ENCODE measurements around the gene SNRK.

The SNRK gene

DNA sequence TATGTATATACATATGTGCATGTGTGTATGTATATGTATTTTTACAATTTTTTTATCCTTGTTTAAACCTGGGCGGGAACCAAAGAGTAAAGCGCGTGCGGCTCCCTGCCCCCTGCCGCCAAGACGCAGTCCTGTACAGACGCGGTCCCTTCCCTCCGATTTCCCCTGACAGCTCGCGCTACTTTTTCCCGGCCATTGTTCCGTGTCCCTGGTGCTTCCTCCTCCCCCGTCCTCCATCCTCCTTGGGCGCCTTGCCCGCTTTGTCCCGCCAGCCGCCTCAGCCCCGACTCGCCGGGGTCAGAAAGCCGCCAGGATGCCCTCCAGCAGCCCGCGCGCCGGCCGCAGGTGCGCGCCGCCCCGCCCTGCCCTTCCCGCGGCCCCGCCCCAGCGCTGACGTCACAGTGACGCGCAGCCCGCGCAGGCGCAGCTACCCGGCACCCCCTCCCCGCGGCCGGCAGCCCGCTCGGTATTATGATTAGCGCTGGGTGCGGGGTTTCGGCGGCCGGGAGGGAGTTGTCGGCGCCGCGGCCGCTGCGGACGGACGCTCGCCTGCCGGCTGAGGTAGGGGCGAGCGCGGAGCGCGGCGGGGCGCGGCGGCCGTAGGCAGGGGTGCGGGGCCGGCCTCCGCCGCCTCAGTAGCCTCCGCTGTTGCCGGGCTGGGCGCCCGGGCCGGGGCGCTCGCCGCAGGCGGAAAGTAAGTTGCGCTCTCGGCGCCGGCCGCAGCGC, at the start of gene SNRK:
Gene SNRK (plus strand): TSS at position 426 of the 726 bp plus-strand sequence. CDS start 16,664 bp downstream, outside the sequence.
- Histone ChIP-seq H3K27ac (ENCODE audit: low read length) (peak within 1 kb of the TSS; percentile 77), H3K4me3 (ENCODE audit: low read depth in 1 of 2, low read length in 2 of 2) (peak within 1 kb of the TSS; percentile 54 to 86; a peak in 3 of 4 replicates), H4K20me1 (ENCODE audit: insufficient read depth, low read length) (peaks cover 33% of the 10 kb centered on the region; the same call in 1 of the 2 replicates), H3K4me2 (ENCODE audit: insufficient read depth, low read length) (peak within 1 kb of the TSS; percentile 83), H3K36me3 (ENCODE audit: insufficient read depth, low read length) (peaks cover 18% of the 10 kb centered on the region), H3K79me2 (ENCODE audit: insufficient read depth, low read length) (peaks cover 47% of the 10 kb centered on the region), H3K9me3 (ENCODE audit: insufficient read depth, low read length, severe bottlenecking) (no peaks in the 10 kb centered on the region), H3K4me1 (ENCODE audit: insufficient read depth, low read length) (peaks cover 48% of the 10 kb centered on the region), H3K27me3 (ENCODE audit: insufficient read depth, low read length, poor library complexity) (peaks cover 7% of the 10 kb centered on the region), H3K9ac (ENCODE audit: low read depth, low read length) (peak within 1 kb of the TSS; percentile 57), H2AFZ (ENCODE audit: low read depth, low read length) (peak within 1 kb of the TSS; percentile 92)
- no peak for TF ChIP-seq EZH2 (IDR thresholded peaks at IDR 0.05; ENCODE audit: borderline replicate concordance, low read depth, low read length, severe bottlenecking)
- TF ChIP-seq, protein P1, sequence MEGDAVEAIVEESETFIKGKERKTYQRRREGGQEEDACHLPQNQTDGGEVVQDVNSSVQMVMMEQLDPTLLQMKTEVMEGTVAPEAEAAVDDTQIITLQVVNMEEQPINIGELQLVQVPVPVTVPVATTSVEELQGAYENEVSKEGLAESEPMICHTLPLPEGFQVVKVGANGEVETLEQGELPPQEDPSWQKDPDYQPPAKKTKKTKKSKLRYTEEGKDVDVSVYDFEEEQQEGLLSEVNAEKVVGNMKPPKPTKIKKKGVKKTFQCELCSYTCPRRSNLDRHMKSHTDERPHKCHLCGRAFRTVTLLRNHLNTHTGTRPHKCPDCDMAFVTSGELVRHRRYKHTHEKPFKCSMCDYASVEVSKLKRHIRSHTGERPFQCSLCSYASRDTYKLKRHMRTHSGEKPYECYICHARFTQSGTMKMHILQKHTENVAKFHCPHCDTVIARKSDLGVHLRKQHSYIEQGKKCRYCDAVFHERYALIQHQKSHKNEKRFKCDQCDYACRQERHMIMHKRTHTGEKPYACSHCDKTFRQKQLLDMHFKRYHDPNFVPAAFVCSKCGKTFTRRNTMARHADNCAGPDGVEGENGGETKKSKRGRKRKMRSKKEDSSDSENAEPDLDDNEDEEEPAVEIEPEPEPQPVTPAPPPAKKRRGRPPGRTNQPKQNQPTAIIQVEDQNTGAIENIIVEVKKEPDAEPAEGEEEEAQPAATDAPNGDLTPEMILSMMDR (IDR thresholded peaks at IDR 0.05; ENCODE audit: borderline replicate concordance, extremely low read depth, low read length, poor library complexity, severe bottlenecking) = peak; percentile 46
- ATAC-seq (ENCODE audit: insufficient read depth, low read depth) (peak; percentile 77), DNase-seq (peak; percentile 86)

DNA sequence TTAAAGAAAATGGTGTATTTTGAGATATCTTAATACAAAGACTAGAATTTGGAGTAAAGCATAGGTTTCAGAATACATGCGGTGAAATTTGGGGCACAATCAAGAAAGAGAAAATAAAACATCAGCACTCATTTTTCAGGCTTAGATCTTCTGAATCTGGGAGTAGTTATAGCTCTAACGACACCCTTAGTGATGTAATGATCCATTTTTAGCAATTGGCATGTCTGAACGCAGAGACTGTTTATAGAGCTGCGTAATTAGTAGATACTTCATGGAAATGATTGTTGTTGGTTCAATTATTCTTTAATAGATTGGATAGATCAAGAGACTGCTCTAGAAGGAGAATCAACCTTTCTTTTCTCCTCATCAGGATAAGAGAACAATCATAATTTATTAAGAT, 47.5 kb upstream of the SNRK start:
- Histone ChIP-seq H3K4me2 (ENCODE audit: insufficient read depth, low read length) (no peak overlapping the region), H2AFZ (ENCODE audit: low read depth, low read length) (no peak overlapping the region), H4K20me1 (ENCODE audit: insufficient read depth, low read length) (no peaks in the 10 kb centered on the region), H3K4me3 (ENCODE audit: low read depth in 1 of 2, low read length in 2 of 2) (no peak overlapping the region), H3K27me3 (ENCODE audit: insufficient read depth, low read length, poor library complexity) (peaks cover 3% of the 10 kb centered on the region), H3K9ac (ENCODE audit: low read depth, low read length) (no peak overlapping the region), H3K79me2 (ENCODE audit: insufficient read depth, low read length) (no peaks in the 10 kb centered on the region), H3K36me3 (ENCODE audit: insufficient read depth, low read length) (no peaks in the 10 kb centered on the region), H3K9me3 (ENCODE audit: insufficient read depth, low read length, severe bottlenecking) (peaks cover 7% of the 10 kb centered on the region), H3K4me1 (ENCODE audit: insufficient read depth, low read length) (no peaks in the 10 kb centered on the region), H3K27ac (ENCODE audit: low read length) (no peak overlapping the region)
- ATAC-seq (ENCODE audit: insufficient read depth, low read depth) (no peak), DNase-seq (no peak)
- TF ChIP-seq, protein P1 (IDR thresholded peaks at IDR 0.05; ENCODE audit: borderline replicate concordance, extremely low read depth, low read length, poor library complexity, severe bottlenecking) = no peak
- TF ChIP-seq EZH2 (IDR thresholded peaks at IDR 0.05; ENCODE audit: borderline replicate concordance, low read depth, low read length, severe bottlenecking) = no peak

DNA sequence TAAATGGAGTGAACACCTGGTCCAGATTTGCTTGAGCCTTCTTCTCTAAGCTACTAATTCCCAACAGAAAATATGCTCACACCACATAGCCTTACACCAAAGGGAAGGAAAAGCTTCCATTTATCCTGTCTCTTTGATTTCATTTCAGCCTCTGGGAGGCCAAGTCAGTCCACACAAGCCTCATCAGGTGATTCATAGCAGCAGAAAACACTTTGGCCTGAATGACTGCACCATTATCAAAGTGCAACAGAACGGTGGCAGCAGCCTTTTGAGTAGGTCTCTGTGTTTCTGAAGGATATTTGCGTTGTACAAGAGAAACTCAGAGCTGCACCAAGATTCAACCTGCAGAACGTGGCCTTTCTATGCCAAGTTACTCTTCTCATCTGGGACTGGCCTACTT, 46.6 kb upstream of the SNRK start:
- Histone ChIP-seq H3K36me3 (ENCODE audit: insufficient read depth, low read length) (no peaks in the 10 kb centered on the region), H3K9me3 (ENCODE audit: insufficient read depth, low read length, severe bottlenecking) (peaks cover 7% of the 10 kb centered on the region), H3K4me2 (ENCODE audit: insufficient read depth, low read length) (no peak overlapping the region), H3K4me3 (ENCODE audit: low read depth in 1 of 2, low read length in 2 of 2) (no peak overlapping the region), H3K79me2 (ENCODE audit: insufficient read depth, low read length) (no peaks in the 10 kb centered on the region), H3K4me1 (ENCODE audit: insufficient read depth, low read length) (no peaks in the 10 kb centered on the region), H3K9ac (ENCODE audit: low read depth, low read length) (no peak overlapping the region), H3K27me3 (ENCODE audit: insufficient read depth, low read length, poor library complexity) (peaks cover 3% of the 10 kb centered on the region), H4K20me1 (ENCODE audit: insufficient read depth, low read length) (no peaks in the 10 kb centered on the region), H2AFZ (ENCODE audit: low read depth, low read length) (no peak overlapping the region), H3K27ac (ENCODE audit: low read length) (no peak overlapping the region)
- TF ChIP-seq, protein P1 (IDR thresholded peaks at IDR 0.05; ENCODE audit: borderline replicate concordance, extremely low read depth, low read length, poor library complexity, severe bottlenecking) = no peak
- no peak for TF ChIP-seq EZH2 (IDR thresholded peaks at IDR 0.05; ENCODE audit: borderline replicate concordance, low read depth, low read length, severe bottlenecking)
- DNase-seq (no peak), ATAC-seq (ENCODE audit: insufficient read depth, low read depth) (no peak)

All from DND-41 (cell line).